Measurements from ENCODE around the gene ZNF366. TPM values are rescaled to one million over a fixed set of nuclear protein-coding genes. Genes with fewer than 3 reads are reported as not detected.

The ZNF366 gene
- total RNA-seq, 1 donor from 2014 or later: not detected

DNA sequence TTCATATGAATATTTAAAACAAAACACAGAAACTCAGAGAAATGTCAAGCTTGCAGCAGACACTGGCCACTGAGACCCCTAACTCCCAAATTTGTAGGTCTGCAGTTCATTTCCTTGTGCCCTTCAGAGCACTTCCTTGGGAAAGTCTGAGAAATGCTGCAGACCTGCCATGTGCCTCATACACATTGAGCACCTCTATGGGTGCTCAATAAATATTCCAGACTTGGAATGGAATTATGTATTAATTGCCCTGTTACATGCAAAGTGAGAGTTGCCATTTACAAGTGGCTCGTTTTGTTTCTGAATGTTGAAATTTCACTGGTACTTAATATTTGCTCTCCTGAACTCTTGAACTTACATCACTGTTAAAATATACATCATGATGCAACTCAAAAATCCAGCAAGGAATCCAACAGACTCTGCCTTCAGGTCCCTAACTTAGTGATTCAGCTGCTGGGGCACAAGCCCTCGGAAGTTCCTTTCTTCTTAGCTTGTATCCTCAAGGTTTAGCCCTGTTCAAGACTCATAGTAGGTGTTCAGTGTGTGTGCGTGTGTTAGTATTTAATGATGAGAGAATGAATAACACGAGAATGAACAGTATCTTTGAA lies 96.4 kb downstream of the ZNF366 start:
- H3K4me1 Mint-ChIP-seq (ENCODE audit: low read depth, unreplicated experiment): peaks cover 5% of the 10 kb centered on the region
- H3K4me1 ChIP-seq (ENCODE audit: insufficient read depth, low read length): peaks cover 10% of the 10 kb centered on the region
- TF ChIP-seq, protein P1, sequence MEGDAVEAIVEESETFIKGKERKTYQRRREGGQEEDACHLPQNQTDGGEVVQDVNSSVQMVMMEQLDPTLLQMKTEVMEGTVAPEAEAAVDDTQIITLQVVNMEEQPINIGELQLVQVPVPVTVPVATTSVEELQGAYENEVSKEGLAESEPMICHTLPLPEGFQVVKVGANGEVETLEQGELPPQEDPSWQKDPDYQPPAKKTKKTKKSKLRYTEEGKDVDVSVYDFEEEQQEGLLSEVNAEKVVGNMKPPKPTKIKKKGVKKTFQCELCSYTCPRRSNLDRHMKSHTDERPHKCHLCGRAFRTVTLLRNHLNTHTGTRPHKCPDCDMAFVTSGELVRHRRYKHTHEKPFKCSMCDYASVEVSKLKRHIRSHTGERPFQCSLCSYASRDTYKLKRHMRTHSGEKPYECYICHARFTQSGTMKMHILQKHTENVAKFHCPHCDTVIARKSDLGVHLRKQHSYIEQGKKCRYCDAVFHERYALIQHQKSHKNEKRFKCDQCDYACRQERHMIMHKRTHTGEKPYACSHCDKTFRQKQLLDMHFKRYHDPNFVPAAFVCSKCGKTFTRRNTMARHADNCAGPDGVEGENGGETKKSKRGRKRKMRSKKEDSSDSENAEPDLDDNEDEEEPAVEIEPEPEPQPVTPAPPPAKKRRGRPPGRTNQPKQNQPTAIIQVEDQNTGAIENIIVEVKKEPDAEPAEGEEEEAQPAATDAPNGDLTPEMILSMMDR (IDR thresholded peaks at IDR 0.05; ENCODE audit: insufficient read depth, low read depth, low read length): no peak
- TF ChIP-seq EZH2 (IDR thresholded peaks at IDR 0.05; ENCODE audit: insufficient read depth, low read length): no peak
- no peaks in the 10 kb centered on the region for H3K27me3 Mint-ChIP-seq (ENCODE audit: low read depth, unreplicated experiment)
- H3K27me3 ChIP-seq (ENCODE audit: insufficient read depth, low read length): no peaks in the 10 kb centered on the region
- H3K9me3 ChIP-seq (ENCODE audit: insufficient read depth, low read depth, low read length): no peaks in the 10 kb centered on the region
- H3K27ac Mint-ChIP-seq (ENCODE audit: unreplicated experiment): no peak overlapping the region
- H3K36me3 ChIP-seq (ENCODE audit: insufficient read depth, low read length): no peaks in the 10 kb centered on the region
- H3K4me3 ChIP-seq (ENCODE audit: insufficient read depth, low read depth, low read length): no peak overlapping the region
- no peak overlapping the region for H3K27ac ChIP-seq (ENCODE audit: low read depth, low read length)
- H3K4me2 ChIP-seq (ENCODE audit: low read length): no peak overlapping the region
- no peaks in the 10 kb centered on the region for H3K9me3 Mint-ChIP-seq (ENCODE audit: unreplicated experiment)
- DNase-seq (ENCODE audit: low read depth): no peak
- no peak overlapping the region for H2AFZ ChIP-seq (ENCODE audit: low read depth, low read length)
- H3K36me3 Mint-ChIP-seq (ENCODE audit: low read depth, unreplicated experiment): no peaks in the 10 kb centered on the region
- H4K20me1 ChIP-seq (ENCODE audit: insufficient read depth, low read length): no peaks in the 10 kb centered on the region
- H3K79me2 ChIP-seq (ENCODE audit: insufficient read depth, low read length): no peaks in the 10 kb centered on the region
- no peak overlapping the region for H3K9ac ChIP-seq (ENCODE audit: low read length)
- H3K4me3 Mint-ChIP-seq (ENCODE audit: unreplicated experiment): no peak overlapping the region
- FAIRE-seq: peak; percentile 65

DNA sequence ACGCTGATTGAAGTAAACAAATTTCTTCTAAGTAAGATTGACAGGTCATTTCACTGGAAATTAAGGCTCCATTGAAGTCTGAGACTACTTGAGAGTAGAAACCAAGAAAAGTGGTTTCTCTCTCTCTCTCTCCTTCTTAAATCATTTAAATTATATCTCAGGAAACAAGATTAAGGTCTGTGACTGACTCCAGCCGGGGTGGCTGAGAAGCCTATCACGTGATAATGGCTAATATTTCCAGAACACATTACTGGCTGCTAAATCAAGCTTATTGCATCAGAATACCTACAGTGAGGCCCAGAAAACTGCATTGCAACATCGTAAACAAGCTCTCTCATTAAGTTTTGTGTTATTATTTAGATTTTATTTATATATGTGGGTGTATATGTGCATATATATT lies 98.6 kb downstream of the ZNF366 start:
- Histone ChIP-seq H2AFZ (ENCODE audit: low read depth, low read length) (no peak overlapping the region), H3K9me3 (ENCODE audit: insufficient read depth, low read depth, low read length) (no peaks in the 10 kb centered on the region), H3K4me2 (ENCODE audit: low read length) (no peak overlapping the region), H3K36me3 (ENCODE audit: insufficient read depth, low read length) (no peaks in the 10 kb centered on the region), H3K79me2 (ENCODE audit: insufficient read depth, low read length) (no peaks in the 10 kb centered on the region), H3K27ac (ENCODE audit: low read depth, low read length) (no peak overlapping the region), H3K4me1 (ENCODE audit: insufficient read depth, low read length) (peaks cover 10% of the 10 kb centered on the region), H3K9ac (ENCODE audit: low read length) (no peak overlapping the region), H3K27me3 (ENCODE audit: insufficient read depth, low read length) (no peaks in the 10 kb centered on the region), H3K4me3 (ENCODE audit: insufficient read depth, low read depth, low read length) (no peak overlapping the region), H4K20me1 (ENCODE audit: insufficient read depth, low read length) (no peaks in the 10 kb centered on the region)
- no peaks in the 10 kb centered on the region for H3K27me3 Mint-ChIP-seq (ENCODE audit: low read depth, unreplicated experiment)
- no peaks in the 10 kb centered on the region for H3K9me3 Mint-ChIP-seq (ENCODE audit: unreplicated experiment)
- FAIRE-seq: no peak
- H3K4me3 Mint-ChIP-seq (ENCODE audit: unreplicated experiment): no peak overlapping the region
- peaks cover 5% of the 10 kb centered on the region for H3K4me1 Mint-ChIP-seq (ENCODE audit: low read depth, unreplicated experiment)
- H3K36me3 Mint-ChIP-seq (ENCODE audit: low read depth, unreplicated experiment): no peaks in the 10 kb centered on the region
- DNase-seq (ENCODE audit: low read depth): no peak
- H3K27ac Mint-ChIP-seq (ENCODE audit: unreplicated experiment): no peak overlapping the region
- no peak for TF ChIP-seq EZH2 (IDR thresholded peaks at IDR 0.05; ENCODE audit: insufficient read depth, low read length)
- TF ChIP-seq, protein P1 (IDR thresholded peaks at IDR 0.05; ENCODE audit: insufficient read depth, low read depth, low read length): no peak

DNA sequence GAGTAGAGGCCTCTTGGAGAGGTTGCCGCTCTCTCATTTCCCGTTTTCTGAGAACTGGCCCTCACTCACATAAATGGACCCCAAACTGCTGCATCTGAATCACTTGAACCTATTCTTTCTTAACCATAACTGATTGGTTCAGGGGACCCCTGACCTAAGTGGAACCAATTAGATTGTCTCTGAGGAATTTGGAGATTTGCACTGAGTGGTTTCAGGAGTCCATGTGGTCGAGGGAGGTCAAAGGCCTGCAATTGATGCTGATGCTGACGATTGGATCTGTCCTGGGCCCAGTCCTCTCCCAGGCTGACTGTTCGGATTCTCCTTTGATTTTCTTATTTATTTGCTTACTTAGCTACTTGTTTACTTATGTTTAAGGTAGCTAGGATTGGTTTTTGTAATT lies 99.1 kb downstream of the ZNF366 start:
- no peaks in the 10 kb centered on the region for H3K9me3 Mint-ChIP-seq (ENCODE audit: unreplicated experiment)
- DNase-seq (ENCODE audit: low read depth) (no peak), FAIRE-seq (no peak)

More for the DNA sequence above, 99.1 kb downstream of the ZNF366 start:
- Histone ChIP-seq H3K4me1 (ENCODE audit: insufficient read depth, low read length) (peaks cover 10% of the 10 kb centered on the region), H3K27me3 (ENCODE audit: insufficient read depth, low read length) (no peaks in the 10 kb centered on the region), H2AFZ (ENCODE audit: low read depth, low read length) (no peak overlapping the region), H3K79me2 (ENCODE audit: insufficient read depth, low read length) (no peaks in the 10 kb centered on the region), H3K9me3 (ENCODE audit: insufficient read depth, low read depth, low read length) (no peaks in the 10 kb centered on the region), H4K20me1 (ENCODE audit: insufficient read depth, low read length) (no peaks in the 10 kb centered on the region), H3K27ac (ENCODE audit: low read depth, low read length) (no peak overlapping the region), H3K4me3 (ENCODE audit: insufficient read depth, low read depth, low read length) (no peak overlapping the region), H3K4me2 (ENCODE audit: low read length) (no peak overlapping the region), H3K36me3 (ENCODE audit: insufficient read depth, low read length) (no peaks in the 10 kb centered on the region), H3K9ac (ENCODE audit: low read length) (no peak overlapping the region)
- Mint-ChIP-seq H3K27ac (ENCODE audit: unreplicated experiment) (no peak overlapping the region), H3K36me3 (ENCODE audit: low read depth, unreplicated experiment) (no peaks in the 10 kb centered on the region), H3K4me3 (ENCODE audit: unreplicated experiment) (no peak overlapping the region), H3K27me3 (ENCODE audit: low read depth, unreplicated experiment) (no peaks in the 10 kb centered on the region), H3K4me1 (ENCODE audit: low read depth, unreplicated experiment) (peaks cover 5% of the 10 kb centered on the region)
- no peak for TF ChIP-seq EZH2 (IDR thresholded peaks at IDR 0.05; ENCODE audit: insufficient read depth, low read length)
- TF ChIP-seq, protein P1 (IDR thresholded peaks at IDR 0.05; ENCODE audit: insufficient read depth, low read depth, low read length): no peak

All from astrocyte (in vitro differentiated cells and primary cell).